Stomach smooth muscle (tissue), 2 donors: ENCODE measurements around the gene ATP11A.

Experiments
- H3K27ac ChIP-seq: one replicate; pipeline ENCODE4 v1.7.0; 2013; ENCODE audit warnings: mild to moderate bottlenecking, low read length, inconsistent platforms
- H3K27me3 ChIP-seq, 2 donors: one replicate each; pipeline ENCODE4 v1.7.0; 2013; ENCODE audit warnings: low read length in 2 of 2; ENCODE audit not compliant: insufficient read depth in 2 of 2, control insufficient read depth in 1 of 2
- H3K36me3 ChIP-seq, 2 donors: one replicate each; pipeline ENCODE4 v1.7.0; 2013; ENCODE audit warnings: low read length in 2 of 2; ENCODE audit not compliant: control insufficient read depth in 2 of 2, insufficient read depth in 2 of 2
- H3K4me1 ChIP-seq: one replicate; pipeline ENCODE4 v1.7.0; 2013; ENCODE audit warnings: low read length; ENCODE audit not compliant: control insufficient read depth, insufficient read depth
- H3K4me3 ChIP-seq, 2 donors: one replicate each; pipeline ENCODE4 v1.7.0; 2013; ENCODE audit warnings: low read length in 2 of 2
- H3K9ac ChIP-seq, 2 donors: one replicate each; pipeline ENCODE4 v1.7.0; 2013; ENCODE audit warnings: low read length in 2 of 2, mild to moderate bottlenecking in 1 of 2
- H3K9me3 ChIP-seq, 2 donors: one replicate each; pipeline ENCODE4 v1.7.0; 2013; ENCODE audit warnings: low read length in 2 of 2; ENCODE audit not compliant: control insufficient read depth in 2 of 2
- donor health status: healthy.
- donor health status: Pancreatic carcinoma.

The ATP11A gene

GRCh38 chr13:112907871-112908331, 218.1 kb downstream of the ATP11A start:
- Histone ChIP-seq H3K9ac (no peak overlapping the region), H3K27ac (no peak overlapping the region), H3K4me3 (no peak overlapping the region), H3K4me1 (no peaks in the 10 kb centered on the region), H3K36me3 (no peaks in the 10 kb centered on the region), H3K9me3 (peaks cover 0 to 14% of the 10 kb centered on the region in 2 donors), H3K27me3 (peaks cover 7 to 9% of the 10 kb centered on the region in 2 donors)

- Histone ChIP-seq H3K9ac (no peak overlapping the region), H3K4me3 (no peak overlapping the region), H3K36me3 (no peaks in the 10 kb centered on the region), H3K9me3 (peaks cover 0 to 14% of the 10 kb centered on the region in 2 donors), H3K27ac (no peak overlapping the region), H3K27me3 (peaks cover 9% of the 10 kb centered on the region in 2 donors), H3K4me1 (no peaks in the 10 kb centered on the region)
Observed at GRCh38 chr13:112908342-112908741, 218.5 kb downstream of the ATP11A start.

GRCh38 chr13:112910016-112910415, 220.2 kb downstream of the ATP11A start:
- H3K27me3 ChIP-seq: peaks cover 10 to 12% of the 10 kb centered on the region in 2 donors
- H3K9ac ChIP-seq: no peak overlapping the region
- H3K4me3 ChIP-seq: no peak overlapping the region
- H3K4me1 ChIP-seq: no peaks in the 10 kb centered on the region
- peaks cover 0 to 5% of the 10 kb centered on the region in 2 donors for H3K9me3 ChIP-seq
- no peaks in the 10 kb centered on the region for H3K36me3 ChIP-seq
- H3K27ac ChIP-seq: no peak overlapping the region

- Histone ChIP-seq H3K4me3 (no peak overlapping the region), H3K4me1 (no peaks in the 10 kb centered on the region), H3K27me3 (peaks cover 10 to 12% of the 10 kb centered on the region in 2 donors), H3K27ac (no peak overlapping the region), H3K9ac (no peak overlapping the region), H3K36me3 (no peaks in the 10 kb centered on the region), H3K9me3 (no peaks in the 10 kb centered on the region)
Observed at GRCh38 chr13:112910616-112911280, 220.9 kb downstream of the ATP11A start.

GRCh38 chr13:112911285-112911701, 221.5 kb downstream of the ATP11A start:
- Histone ChIP-seq H3K27ac (no peak overlapping the region), H3K9ac (no peak overlapping the region), H3K4me3 (no peak overlapping the region), H3K36me3 (no peaks in the 10 kb centered on the region), H3K4me1 (no peaks in the 10 kb centered on the region), H3K9me3 (no peaks in the 10 kb centered on the region), H3K27me3 (peaks cover 10 to 12% of the 10 kb centered on the region in 2 donors)

- Histone ChIP-seq H3K36me3 (no peaks in the 10 kb centered on the region), H3K9me3 (no peaks in the 10 kb centered on the region), H3K27me3 (peaks cover 10 to 12% of the 10 kb centered on the region in 2 donors), H3K27ac (no peak overlapping the region), H3K4me1 (no peaks in the 10 kb centered on the region), H3K4me3 (no peak overlapping the region), H3K9ac (no peak overlapping the region)
Observed at GRCh38 chr13:112911883-112912282, 222.0 kb downstream of the ATP11A start.

GRCh38 chr13:112912726-112913440, 223.0 kb downstream of the ATP11A start:
- no peak overlapping the region for H3K9ac ChIP-seq
- H3K27me3 ChIP-seq: peaks cover 11 to 14% of the 10 kb centered on the region in 2 donors
- H3K4me3 ChIP-seq: no peak overlapping the region
- no peaks in the 10 kb centered on the region for H3K4me1 ChIP-seq
- no peaks in the 10 kb centered on the region for H3K9me3 ChIP-seq
- H3K36me3 ChIP-seq: no peaks in the 10 kb centered on the region
- no peak overlapping the region for H3K27ac ChIP-seq

- Histone ChIP-seq H3K9me3 (no peaks in the 10 kb centered on the region), H3K4me3 (no peak overlapping the region), H3K4me1 (no peaks in the 10 kb centered on the region), H3K27ac (no peak overlapping the region), H3K36me3 (no peaks in the 10 kb centered on the region), H3K9ac (no peak overlapping the region), H3K27me3 (peaks cover 6 to 12% of the 10 kb centered on the region in 2 donors)
Observed at GRCh38 chr13:112916296-112916695, 226.5 kb downstream of the ATP11A start.

GRCh38 chr13:112917056-112917664, 227.3 kb downstream of the ATP11A start:
- no peak overlapping the region for H3K4me3 ChIP-seq

GRCh38 chr13:112917737-112918136, 227.9 kb downstream of the ATP11A start:
- Histone ChIP-seq H3K27me3 (peaks cover 6 to 12% of the 10 kb centered on the region in 2 donors), H3K9ac (no peak overlapping the region), H3K4me3 (no peak overlapping the region), H3K4me1 (no peaks in the 10 kb centered on the region), H3K36me3 (no peaks in the 10 kb centered on the region), H3K9me3 (no peaks in the 10 kb centered on the region), H3K27ac (no peak overlapping the region)

More at GRCh38 chr13:112917056-112917664, 227.3 kb downstream of the ATP11A start:
- H3K27ac ChIP-seq: no peak overlapping the region
- no peaks in the 10 kb centered on the region for H3K36me3 ChIP-seq
- no peaks in the 10 kb centered on the region for H3K4me1 ChIP-seq
- H3K27me3 ChIP-seq: peaks cover 6 to 12% of the 10 kb centered on the region in 2 donors
- no peak overlapping the region for H3K9ac ChIP-seq
- H3K9me3 ChIP-seq: no peaks in the 10 kb centered on the region
